Calu3 (cell line): ENCODE data around the gene UNC119B. TPM values are rescaled to one million over a fixed set of nuclear protein-coding genes. Genes with fewer than 3 reads are reported as not detected.

Experiments
- BruUV-seq: library from RNA; stranded (reverse); fragments of 400-500 nt; replicated peaks from 2 replicates; lab custom pipeline; 2021; lab: Mats Ljungman, UMichigan
- CTCF ChIA-PET: fragments of 300-600 bp; sonication (Branson Sonifier 250); formaldehyde crosslinking; loops from one replicate; lab custom pipeline; 2022; ENCODE audit warnings: antibody characterized with exemption; lab: Charles Lee
- DNase-seq: peaks from one replicate; pipeline ENCODE4 v3.0.0; 2022
- H3K27ac Mint-ChIP-seq: one replicate; pipeline ENCODE4 v1.8.0; 2022; ENCODE audit warnings: mixed read lengths; ENCODE audit not compliant: unreplicated experiment
- H3K27me3 Mint-ChIP-seq: one replicate; pipeline ENCODE4 v1.8.0; 2022; ENCODE audit warnings: mixed read lengths; ENCODE audit not compliant: unreplicated experiment
- H3K36me3 Mint-ChIP-seq: one replicate; pipeline ENCODE4 v1.8.0; 2022; ENCODE audit warnings: mild to moderate bottlenecking, moderate library complexity, mixed read lengths; ENCODE audit not compliant: insufficient read depth, unreplicated experiment
- H3K4me1 Mint-ChIP-seq: one replicate; pipeline ENCODE4 v1.8.0; 2022; ENCODE audit warnings: mild to moderate bottlenecking, low read depth, mixed read lengths; ENCODE audit not compliant: unreplicated experiment
- H3K4me3 Mint-ChIP-seq: one replicate; pipeline ENCODE4 v1.8.0; 2022; ENCODE audit warnings: mild to moderate bottlenecking, low read depth, moderate library complexity, mixed read lengths; ENCODE audit not compliant: unreplicated experiment
- H3K9me3 Mint-ChIP-seq: one replicate; pipeline ENCODE4 v1.8.0; 2022; ENCODE audit warnings: low read depth, mixed read lengths; ENCODE audit not compliant: unreplicated experiment
- CTCF ChIP-seq: fragments of 200-600 bp; IDR thresholded peaks from one replicate; pipeline ENCODE4 v1.8.0; 2022; ENCODE audit warnings: antibody characterized with exemption; ENCODE audit not compliant: unreplicated experiment
- intact Hi-C: fragments of 100-400 bp; cut with micrococcal nuclease; formaldehyde crosslinking; loops from one replicate; pipeline ENCODE4 v1.10.0; 2022; ENCODE audit not compliant: unreplicated experiment
- total RNA-seq: library from RNA; stranded (reverse); gene quantifications from 2 replicates; pipeline ENCODE4 v1.2.3, GENCODE V29; 2022

UNC119B gene
- total RNA-seq, 1 experiment from 2014 or later, result 33.5 TPM

GRCh38 chr12:120757226-120757742, 47.0 kb downstream of the UNC119B start:
- CTCF ChIA-PET, result interaction anchor here (0.7 to 2.2 kb wide), 3 partner anchors 97 to 224 kb away, joined by 3 to 4 read pairs (median 3); no protein-coding TSS in a partner anchor
- H3K27ac Mint-ChIP-seq, result no peak overlapping the region

GRCh38 chr12:120757949-120758348, 47.7 kb downstream of the UNC119B start:
- Mint-ChIP-seq H3K27ac (no peak overlapping the region), H3K27me3 (no peaks in the 10 kb centered on the region), H3K9me3 (peaks cover 2% of the 10 kb centered on the region), H3K4me1 (no peaks in the 10 kb centered on the region), H3K36me3 (peaks cover 24% of the 10 kb centered on the region), H3K4me3 (no peak overlapping the region)
- CTCF ChIA-PET, result interaction anchor here (0.7 to 2.2 kb wide), 2 partner anchors 109 to 223 kb away, joined by 3 to 4 read pairs; no protein-coding TSS in a partner anchor
- intact Hi-C loops, result no loop called here
- TF ChIP-seq CTCF, result no peak
- no TSS peak for BruUV-seq
- no peak for DNase-seq

More at GRCh38 chr12:120757226-120757742, 47.0 kb downstream of the UNC119B start:
- H3K4me1 Mint-ChIP-seq, result no peaks in the 10 kb centered on the region
- peaks cover 2% of the 10 kb centered on the region for H3K9me3 Mint-ChIP-seq
- TF ChIP-seq CTCF, result no peak
- no peaks in the 10 kb centered on the region for H3K27me3 Mint-ChIP-seq
- no peak for DNase-seq
- peaks cover 17% of the 10 kb centered on the region for H3K36me3 Mint-ChIP-seq
- BruUV-seq, result TSS peak; percentile 20
- H3K4me3 Mint-ChIP-seq, result no peak overlapping the region
- intact Hi-C loops, result no loop called here

- intact Hi-C loops, result no loop called here
- TF ChIP-seq CTCF, result no peak
- BruUV-seq, result no TSS peak
- Mint-ChIP-seq H3K4me1 (no peaks in the 10 kb centered on the region), H3K4me3 (no peak overlapping the region), H3K9me3 (no peaks in the 10 kb centered on the region), H3K27me3 (no peaks in the 10 kb centered on the region), H3K36me3 (peaks cover 31% of the 10 kb centered on the region), H3K27ac (no peak overlapping the region)
- CTCF ChIA-PET, result no interaction called here
- no peak for DNase-seq
Observed at GRCh38 chr12:120758798-120759590, 48.7 kb downstream of the UNC119B start.

GRCh38 chr12:120759591-120760348, 49.5 kb downstream of the UNC119B start:
- Mint-ChIP-seq H3K36me3 (peaks cover 36% of the 10 kb centered on the region), H3K4me1 (no peaks in the 10 kb centered on the region), H3K27me3 (no peaks in the 10 kb centered on the region), H3K27ac (no peak overlapping the region), H3K4me3 (no peak overlapping the region), H3K9me3 (no peaks in the 10 kb centered on the region)
- intact Hi-C loops, result no loop called here
- TF ChIP-seq CTCF, result no peak
- BruUV-seq, result no TSS peak
- CTCF ChIA-PET, result no interaction called here
- no peak for DNase-seq
